GM12878 (cell line): ENCODE measurements around the gene GFRA1.

Experiments
- ATF3 ChIP-seq: IDR thresholded peaks from 2 replicates; pipeline ENCODE4 v1.6.1; 2011; ENCODE audit warnings: low read depth, mild to moderate bottlenecking, low read length, moderate library complexity, borderline replicate concordance; ENCODE audit errors: extremely low read depth
- CTCF ChIP-seq, 3 experiments: IDR thresholded peaks in 2 of 3; conservative IDR thresholded peaks in 1 of 3; 2 replicates each; pipeline ENCODE4 v1.5.1; 2011; ENCODE audit warnings: low read depth in 3 of 3, low read length in 3 of 3, mild to moderate bottlenecking in 3 of 3, control low read depth in 2 of 3, moderate library complexity in 2 of 3, inconsistent platforms in 1 of 3, mixed read lengths in 1 of 3; ENCODE audit not compliant: control insufficient read depth in 2 of 3, insufficient read depth in 1 of 3; ENCODE audit errors: extremely low read depth in 1 of 3
- GABPA ChIP-seq: IDR thresholded peaks from 2 replicates; pipeline ENCODE4 v1.6.1; 2014; ENCODE audit warnings: antibody characterized with exemption, low read depth, mild to moderate bottlenecking, inconsistent platforms
- JUNB ChIP-seq: IDR thresholded peaks from 2 replicates; pipeline ENCODE4 v1.6.1; 2016; ENCODE audit warnings: antibody characterized with exemption, mild to moderate bottlenecking
- SP1 ChIP-seq: IDR thresholded peaks from one replicate; pipeline ENCODE4 v1.6.1; 2011; ENCODE audit warnings: low read depth, low read length
- YY1 ChIP-seq: IDR thresholded peaks from 2 replicates; pipeline ENCODE4 v1.6.1; 2011; ENCODE audit warnings: low read depth, mild to moderate bottlenecking, low read length

DNA sequence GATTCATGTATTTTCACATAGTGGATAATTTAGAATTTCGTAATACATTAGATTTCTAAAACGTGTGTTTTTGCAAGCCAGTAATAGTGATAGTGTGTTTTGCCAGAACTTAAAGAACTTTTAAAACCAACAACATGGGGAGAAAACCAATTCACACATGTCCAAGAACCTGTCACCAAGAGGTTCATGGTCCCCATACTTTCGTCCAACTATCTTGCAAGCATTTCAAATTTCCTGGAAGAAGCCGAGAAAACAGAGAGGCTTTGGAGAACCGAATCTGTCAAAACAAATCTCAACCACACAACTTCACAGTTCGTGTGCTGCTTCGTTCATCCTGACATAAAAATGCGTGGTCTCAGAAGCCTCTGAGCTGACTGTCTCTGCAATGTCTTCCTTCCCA lies 31.9 kb downstream of the GFRA1 start:
- TF ChIP-seq CTCF (IDR thresholded peaks at IDR 0.05 in 2 of 3, conservative IDR thresholded peaks at IDR 0.05 in 1 of 3; ENCODE audit: control insufficient read depth in 2 of 3, extremely low read depth in 1 of 3, insufficient read depth in 1 of 3, low read depth in 3 of 3, low read length in 3 of 3) (no peak), ATF3 (no peak), GABPA (no peak), SP1 (no peak), YY1 (no peak), JUNB (no peak)
